Measurements from ENCODE around the gene STAC2. TPM values are rescaled to one million over a fixed set of nuclear protein-coding genes. Genes with fewer than 3 reads are reported as not detected.

Gene STAC2
- total RNA-seq, 1 experiment from 2014 or later = 0.17 TPM

DNA sequence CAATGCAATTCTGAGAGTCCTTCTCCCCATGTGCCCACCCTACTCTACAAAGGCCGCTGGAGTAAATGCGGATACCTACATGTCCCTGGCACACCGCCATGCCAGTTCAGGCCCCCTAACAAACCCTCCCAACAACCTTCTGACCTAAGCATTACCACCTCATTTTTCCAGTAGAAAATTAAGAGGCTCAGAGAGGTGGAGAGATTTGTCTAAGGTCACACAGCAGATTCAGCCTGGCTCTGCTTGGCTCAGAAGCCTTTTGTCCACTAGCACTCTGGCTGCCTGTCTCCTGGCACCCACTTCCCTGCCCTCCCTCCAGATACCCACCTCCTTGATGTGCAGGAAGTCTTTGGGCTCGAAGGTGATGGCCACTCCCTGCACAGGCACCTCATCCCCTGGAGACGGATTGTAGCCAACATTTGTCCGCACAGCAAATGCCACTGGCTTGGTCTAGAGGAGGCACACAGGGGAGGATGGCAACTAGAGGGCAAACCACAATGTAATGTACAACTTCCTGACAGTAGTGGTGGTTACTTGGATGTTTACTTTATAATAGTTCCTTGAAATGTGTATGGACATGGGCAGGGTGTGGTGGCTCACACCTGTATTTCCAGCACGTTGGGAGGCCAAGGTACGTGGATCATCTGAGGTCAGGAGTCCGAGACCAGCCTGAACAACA lies 38.5 kb downstream of the STAC2 start:
- Histone ChIP-seq H3K9me2 (ENCODE audit: insufficient read depth) (no peaks in the 10 kb centered on the region), H3K27ac (no peak overlapping the region), H3K4me3 (no peak overlapping the region), H3K9me3 (ENCODE audit: insufficient read depth, low read depth) (no peaks in the 10 kb centered on the region), H2AFZ (no peak overlapping the region), H3K79me2 (ENCODE audit: low read depth) (no peaks in the 10 kb centered on the region), H4K20me1 (ENCODE audit: insufficient read depth) (no peaks in the 10 kb centered on the region), H3K4me1 (replicated peaks; ENCODE audit: insufficient read depth) (no peaks in the 10 kb centered on the region), H3K27me3 (ENCODE audit: insufficient read depth, low read depth) (no peaks in the 10 kb centered on the region), H3F3A (ENCODE audit: insufficient read depth, low read depth) (no peaks in the 10 kb centered on the region), H3K4me2 (no peak overlapping the region), H3K36me3 (ENCODE audit: low read depth) (no peaks in the 10 kb centered on the region)
- ChIA-PET POLR2A (ENCODE audit: unreplicated experiment) (no interaction called here), CTCF (no interaction called here)
- no peak for DNase-seq
- intact Hi-C loops (cut with micrococcal nuclease; ENCODE audit: unreplicated experiment) = no loop called here
- BruUV-seq (replicated peaks) = no TSS peak
- TF ChIP-seq EZH2 (IDR thresholded peaks at IDR 0.05; ENCODE audit: low read depth) (no peak), CTCF (conservative IDR thresholded peaks at IDR 0.05) (no peak)

GRCh38 chr17:39186481-39187002 lies 39.2 kb downstream of the STAC2 start:
- ChIA-PET POLR2A (ENCODE audit: unreplicated experiment) (no interaction called here), CTCF (interaction anchor here (0.5 kb wide), 1 partner anchor 536 kb away, joined by 30 read pairs; no protein-coding TSS in a partner anchor)
- DNase-seq = no peak

GRCh38 chr17:39183720-39184119 lies 42.0 kb downstream of the STAC2 start:
- H3F3A ChIP-seq (ENCODE audit: insufficient read depth, low read depth) = peaks cover 8% of the 10 kb centered on the region
- no TSS peak for BruUV-seq (replicated peaks)
- H3K27ac ChIP-seq = no peak overlapping the region
- H3K4me1 ChIP-seq (replicated peaks; ENCODE audit: insufficient read depth) = peaks cover 2% of the 10 kb centered on the region
- H2AFZ ChIP-seq = no peak overlapping the region
- no peaks in the 10 kb centered on the region for H3K27me3 ChIP-seq (ENCODE audit: insufficient read depth, low read depth)
- H3K4me3 ChIP-seq = no peak overlapping the region
- ChIA-PET POLR2A (ENCODE audit: unreplicated experiment) (no interaction called here), CTCF (no interaction called here)
- H3K9me2 ChIP-seq (ENCODE audit: insufficient read depth) = no peaks in the 10 kb centered on the region
- intact Hi-C loops (cut with micrococcal nuclease; ENCODE audit: unreplicated experiment) = no loop called here
- H3K36me3 ChIP-seq (ENCODE audit: low read depth) = no peaks in the 10 kb centered on the region
- H3K4me2 ChIP-seq = no peak overlapping the region
- H3K79me2 ChIP-seq (ENCODE audit: low read depth) = no peaks in the 10 kb centered on the region
- no peaks in the 10 kb centered on the region for H3K9me3 ChIP-seq (ENCODE audit: insufficient read depth, low read depth)
- no peaks in the 10 kb centered on the region for H4K20me1 ChIP-seq (ENCODE audit: insufficient read depth)
- DNase-seq = no peak
- TF ChIP-seq CTCF (conservative IDR thresholded peaks at IDR 0.05) = no peak
- no peak for TF ChIP-seq EZH2 (IDR thresholded peaks at IDR 0.05; ENCODE audit: low read depth)

More at GRCh38 chr17:39186481-39187002, 39.2 kb downstream of the STAC2 start:
- H2AFZ ChIP-seq = no peak overlapping the region
- no peaks in the 10 kb centered on the region for H3K9me3 ChIP-seq (ENCODE audit: insufficient read depth, low read depth)
- intact Hi-C loops (cut with micrococcal nuclease; ENCODE audit: unreplicated experiment) = no loop called here
- H3F3A ChIP-seq (ENCODE audit: insufficient read depth, low read depth) = no peaks in the 10 kb centered on the region
- no peaks in the 10 kb centered on the region for H3K27me3 ChIP-seq (ENCODE audit: insufficient read depth, low read depth)
- TF ChIP-seq EZH2 (IDR thresholded peaks at IDR 0.05; ENCODE audit: low read depth) = no peak
- TF ChIP-seq CTCF (conservative IDR thresholded peaks at IDR 0.05) = no peak
- no peaks in the 10 kb centered on the region for H4K20me1 ChIP-seq (ENCODE audit: insufficient read depth)
- no peaks in the 10 kb centered on the region for H3K79me2 ChIP-seq (ENCODE audit: low read depth)
- H3K9me2 ChIP-seq (ENCODE audit: insufficient read depth) = no peaks in the 10 kb centered on the region
- no peaks in the 10 kb centered on the region for H3K36me3 ChIP-seq (ENCODE audit: low read depth)
- no peak overlapping the region for H3K27ac ChIP-seq
- no peak overlapping the region for H3K4me3 ChIP-seq
- BruUV-seq (replicated peaks) = no TSS peak
- H3K4me1 ChIP-seq (replicated peaks; ENCODE audit: insufficient read depth) = no peaks in the 10 kb centered on the region
- H3K4me2 ChIP-seq = no peak overlapping the region

Measured in PC-9 (cell line).